CD4-positive, alpha-beta T cell treated with Interleukin-10 for 1 hour (primary cell): ENCODE data around the gene TRIM16.
"Not testable (repeated sequence)": the region's sequence is repeated elsewhere in the genome, so short reads cannot be mapped to it uniquely, and the experiment has no call there.

Experiments
- DNase-seq: peaks from one replicate; pipeline ENCODE4 v3.0.0-alpha.2; 2020

Gene TRIM16

GRCh38 chr17:15657868-15658267, 26.2 kb downstream of the TRIM16 start:
- no peak for DNase-seq

GRCh38 chr17:15654886-15655561, 29.1 kb downstream of the TRIM16 start:
- DNase-seq = no peak

- DNase-seq = not testable (repeated sequence)
Observed at GRCh38 chr17:15654401-15654800, 29.7 kb downstream of the TRIM16 start.

GRCh38 chr17:15652960-15653359, 31.2 kb downstream of the TRIM16 start:
- no peak for DNase-seq

GRCh38 chr17:15651583-15652110, 32.5 kb downstream of the TRIM16 start:
- DNase-seq = peak; percentile 21

- no peak for DNase-seq
Observed at GRCh38 chr17:15650741-15651582, 33.1 kb downstream of the TRIM16 start.

GRCh38 chr17:15649861-15650421, 34.2 kb downstream of the TRIM16 start:
- no peak for DNase-seq

GRCh38 chr17:15648386-15648785, 35.7 kb downstream of the TRIM16 start:
- no peak for DNase-seq

GRCh38 chr17:15645942-15646312, 38.2 kb downstream of the TRIM16 start:
- not testable (repeated sequence) for DNase-seq

- not testable (repeated sequence) for DNase-seq
Observed at GRCh38 chr17:15645099-15645941, 38.8 kb downstream of the TRIM16 start.

- not testable (repeated sequence) for DNase-seq
Observed at GRCh38 chr17:15642505-15643251, 41.4 kb downstream of the TRIM16 start.

GRCh38 chr17:15642014-15642413, 42.1 kb downstream of the TRIM16 start:
- not testable (repeated sequence) for DNase-seq

GRCh38 chr17:15630930-15631453, 53.1 kb downstream of the TRIM16 start:
- DNase-seq = not testable (repeated sequence)

- DNase-seq = not testable (repeated sequence)
Observed at GRCh38 chr17:15629991-15630390, 54.1 kb downstream of the TRIM16 start.

- not testable (repeated sequence) for DNase-seq
Observed at GRCh38 chr17:15623661-15624209, 60.4 kb downstream of the TRIM16 start.

- not testable (repeated sequence) for DNase-seq
Observed at GRCh38 chr17:15623255-15623654, 60.9 kb downstream of the TRIM16 start.

GRCh38 chr17:15622124-15622523, 62.0 kb downstream of the TRIM16 start:
- DNase-seq = not testable (repeated sequence)

- not testable (repeated sequence) for DNase-seq
Observed at GRCh38 chr17:15619331-15620058, 64.6 kb downstream of the TRIM16 start, which contains the start of gene FBXW10B. Gene FBXW10B, minus strand, starts transcription at chr17:15619704. Its CDS starts 192 bp downstream, at chr17:15619512.

- DNase-seq = not testable (repeated sequence)
Observed at GRCh38 chr17:15616828-15617227, 67.3 kb downstream of the TRIM16 start.

- not testable (repeated sequence) for DNase-seq
Observed at GRCh38 chr17:15615850-15616249, 68.3 kb downstream of the TRIM16 start.
